D721Med (cell line): ENCODE measurements around the gene ARVCF.
A peak's percentile ranks its signal among the peaks of the same experiment; 100 is the strongest.

ENCODE experiments used
- DNase-seq: peaks from one replicate; pipeline ENCODE4 v3.0.0; 2011; ENCODE audit warnings: low spot score; ENCODE audit not compliant: insufficient read length
- FAIRE-seq: peaks from 2 replicates; lab custom pipeline; 2011; peaks lifted over from hg19 to GRCh38; lab: Jason Lieb, UNC
- TF ChIP-seq, protein P1 (sequence below): IDR thresholded peaks from 2 replicates; pipeline ENCODE4 v1.5.1; 2012; ENCODE audit warnings: mild to moderate bottlenecking, control low read depth; ENCODE audit not compliant: insufficient read depth; ENCODE audit errors: missing control alignments

ARVCF gene

GRCh38 chr22:20022978-20023613 lies 6.5 kb upstream of the ARVCF start:
- FAIRE-seq (no peak), DNase-seq (no peak)

GRCh38 chr22:20022231-20022977 lies 5.8 kb upstream of the ARVCF start:
- TF ChIP-seq, protein P1, sequence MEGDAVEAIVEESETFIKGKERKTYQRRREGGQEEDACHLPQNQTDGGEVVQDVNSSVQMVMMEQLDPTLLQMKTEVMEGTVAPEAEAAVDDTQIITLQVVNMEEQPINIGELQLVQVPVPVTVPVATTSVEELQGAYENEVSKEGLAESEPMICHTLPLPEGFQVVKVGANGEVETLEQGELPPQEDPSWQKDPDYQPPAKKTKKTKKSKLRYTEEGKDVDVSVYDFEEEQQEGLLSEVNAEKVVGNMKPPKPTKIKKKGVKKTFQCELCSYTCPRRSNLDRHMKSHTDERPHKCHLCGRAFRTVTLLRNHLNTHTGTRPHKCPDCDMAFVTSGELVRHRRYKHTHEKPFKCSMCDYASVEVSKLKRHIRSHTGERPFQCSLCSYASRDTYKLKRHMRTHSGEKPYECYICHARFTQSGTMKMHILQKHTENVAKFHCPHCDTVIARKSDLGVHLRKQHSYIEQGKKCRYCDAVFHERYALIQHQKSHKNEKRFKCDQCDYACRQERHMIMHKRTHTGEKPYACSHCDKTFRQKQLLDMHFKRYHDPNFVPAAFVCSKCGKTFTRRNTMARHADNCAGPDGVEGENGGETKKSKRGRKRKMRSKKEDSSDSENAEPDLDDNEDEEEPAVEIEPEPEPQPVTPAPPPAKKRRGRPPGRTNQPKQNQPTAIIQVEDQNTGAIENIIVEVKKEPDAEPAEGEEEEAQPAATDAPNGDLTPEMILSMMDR = no peak
- DNase-seq (no peak), FAIRE-seq (no peak)

More at GRCh38 chr22:20022978-20023613, 6.5 kb upstream of the ARVCF start:
- TF ChIP-seq, protein P1 = no peak

GRCh38 chr22:20021196-20022181 lies 4.9 kb upstream of the ARVCF start:
- TF ChIP-seq, protein P1 = no peak
- FAIRE-seq = no peak
- no peak for DNase-seq

DNA sequence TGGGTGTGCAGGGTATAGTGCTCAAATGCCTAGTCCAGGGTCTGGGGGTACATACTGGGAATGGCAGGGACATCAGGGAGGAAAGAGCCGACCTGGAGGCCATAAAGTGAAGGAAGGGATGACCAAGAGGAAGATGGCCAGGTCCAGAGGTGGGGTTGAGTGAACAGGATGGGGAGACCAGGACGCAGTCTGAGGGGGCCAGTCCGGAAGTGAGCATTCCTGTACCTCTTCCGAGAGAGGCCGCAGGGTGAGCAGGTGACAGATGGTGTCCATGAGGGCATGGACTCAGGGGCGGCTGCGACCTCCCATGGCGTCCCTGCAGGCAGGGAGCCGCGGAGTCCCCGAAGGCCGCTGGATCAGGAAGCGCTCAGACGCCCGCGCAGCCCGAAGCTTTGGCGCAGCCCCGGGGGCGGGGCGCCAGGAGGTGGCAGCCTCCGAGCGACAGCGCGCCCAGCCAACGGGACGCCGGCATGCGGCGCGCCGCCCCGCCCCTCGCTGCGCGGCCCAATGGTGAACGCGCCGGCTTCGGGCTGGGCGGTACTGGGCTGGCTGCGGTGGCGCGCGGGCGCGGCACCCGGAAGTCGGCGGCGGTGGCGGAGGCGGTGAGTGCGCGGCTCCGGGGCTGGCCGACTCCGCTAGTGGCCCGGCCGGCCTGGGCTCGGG lies 4.0 kb upstream of the ARVCF start, which contains the start of gene TANGO2:
TSS of gene TANGO2 (plus strand) at position 578 of the 663 bp plus-strand sequence. CDS start 15,689 bp downstream, outside the sequence.
- DNase-seq = peak; percentile 90
- no peak for FAIRE-seq
- TF ChIP-seq, protein P1 = no peak

GRCh38 chr22:20019661-20020532 lies 3.3 kb upstream of the ARVCF start:
- no peak for FAIRE-seq
- DNase-seq = no peak
- TF ChIP-seq, protein P1 = no peak

DNA sequence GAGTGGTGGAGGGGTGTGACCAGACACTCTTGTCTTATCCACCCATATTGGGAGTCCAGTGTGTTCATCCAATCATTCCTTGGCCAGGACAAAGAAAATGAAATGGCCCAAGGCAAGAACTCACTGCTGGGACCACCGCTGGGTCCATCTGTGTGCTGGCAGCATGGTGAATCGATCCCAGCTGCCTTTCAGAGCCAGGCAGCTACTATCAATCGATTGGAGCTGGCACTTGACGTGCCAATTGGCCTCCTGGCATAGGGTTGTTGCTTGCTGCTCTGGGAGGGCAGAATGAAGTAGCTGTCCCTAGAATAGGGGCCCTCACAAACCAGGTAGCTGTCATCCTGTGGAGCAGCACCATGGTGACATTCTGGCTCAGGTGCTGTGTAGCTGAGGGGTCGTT lies 1.4 kb upstream of the ARVCF start:
- DNase-seq (no peak), FAIRE-seq (no peak)
- TF ChIP-seq, protein P1 = no peak
